ENCODE results near the gene TMCC2.

- TF ChIP-seq CTCF (IDR thresholded peaks at IDR 0.05) (no peak), EZH2 (IDR thresholded peaks at IDR 0.05; ENCODE audit: borderline replicate concordance, insufficient read depth, low read depth, low read length, poor library complexity, severe bottlenecking) (no peak)
These were observed 44.8 kb upstream of the TMCC2 start for GRCh38 chr1:205182930-205183329.
